ENCODE results near the gene CXCL3. TPM values are rescaled to one million over a fixed set of nuclear protein-coding genes. Genes with fewer than 3 reads are reported as not detected.
"Not testable (repeated sequence)": the region's sequence is repeated elsewhere in the genome, so short reads cannot be mapped to it uniquely, and the experiment has no call there.

The CXCL3 gene
- not detected for total RNA-seq

DNA sequence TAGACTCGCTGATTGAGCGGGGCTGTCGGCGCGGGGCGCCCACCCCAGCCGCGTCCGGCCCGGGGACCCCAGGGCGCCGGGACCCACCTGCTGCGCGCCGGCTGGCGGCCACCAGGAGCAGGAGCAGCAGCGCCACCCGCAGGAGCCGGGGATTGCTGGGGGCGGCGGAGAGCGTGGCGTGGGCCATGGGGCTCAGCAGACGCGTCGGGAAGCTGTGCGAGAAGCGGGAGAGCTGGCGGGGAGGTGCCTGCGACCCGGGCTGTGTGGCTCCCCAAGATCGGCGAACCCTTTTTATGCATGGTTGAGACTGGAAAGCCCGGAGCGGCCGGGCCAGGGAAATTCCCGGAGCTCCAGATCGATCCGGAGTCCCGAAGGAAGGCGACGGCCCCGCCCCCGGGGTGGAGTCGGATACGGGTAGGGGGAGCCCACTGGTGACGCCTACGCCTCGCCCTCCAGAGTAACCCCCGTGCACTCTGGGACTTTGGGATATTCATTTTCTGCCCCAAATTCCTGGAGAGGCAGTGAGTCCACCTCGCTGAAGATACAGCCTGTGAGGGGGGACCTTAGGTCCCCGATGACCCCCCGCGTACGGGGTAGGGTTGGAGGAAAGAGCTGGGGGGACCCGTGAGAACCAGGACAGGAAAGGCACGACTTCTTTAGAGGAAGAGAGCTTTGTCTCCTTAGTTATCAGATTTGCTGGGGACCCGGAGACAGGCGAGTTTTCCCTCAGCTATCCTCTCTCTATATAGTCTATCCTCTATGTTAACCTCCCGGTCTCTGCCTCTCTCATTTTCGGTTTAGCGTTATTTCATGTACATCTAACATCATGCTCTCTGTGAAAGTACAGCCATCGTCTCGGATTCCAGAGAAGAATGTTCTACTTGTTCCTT is at the start of gene CXCL3:
Gene CXCL3 (minus strand): TSS at position 265 of the 890 bp plus-strand sequence. CDS start 78 bp downstream, at position 187.
- peaks cover 6% of the 10 kb centered on the region for H3K4me1 Mint-ChIP-seq
- no peaks in the 10 kb centered on the region for H3K9me3 Mint-ChIP-seq (ENCODE audit: low read depth)
- H3K27ac Mint-ChIP-seq = no peak within 1 kb of the TSS
- ATAC-seq (peak; percentile 61), DNase-seq (no peak)
- H3K36me3 Mint-ChIP-seq = no peaks in the 10 kb centered on the region
- H3K4me3 Mint-ChIP-seq = peak within 1 kb of the TSS; percentile 58
- H3K27me3 Mint-ChIP-seq = peaks cover 53% of the 10 kb centered on the region
- CTCF ChIA-PET = no interaction called here

DNA sequence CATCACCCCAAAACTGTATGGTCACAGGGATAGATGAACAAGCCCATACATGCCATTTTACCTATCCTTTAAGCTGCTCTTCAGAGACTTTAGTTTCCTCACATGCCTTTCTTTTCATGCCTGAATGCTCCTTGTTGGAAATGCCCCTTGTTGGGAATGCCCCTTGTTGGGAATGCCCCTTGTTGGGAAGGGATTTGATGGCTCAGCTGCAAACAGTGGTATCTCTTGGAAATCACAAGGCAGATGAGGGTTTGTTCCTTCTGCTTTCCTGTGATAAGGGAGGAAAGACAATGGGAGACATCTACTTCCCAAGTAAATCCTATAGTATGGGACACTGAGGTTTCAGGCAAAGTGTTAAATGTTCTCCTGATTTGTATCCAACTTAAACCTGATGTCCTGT is 49.0 kb upstream of the CXCL3 start:
- Mint-ChIP-seq H3K27me3 (no peaks in the 10 kb centered on the region), H3K27ac (no peak overlapping the region), H3K4me3 (no peak overlapping the region), H3K9me3 (ENCODE audit: low read depth) (no peaks in the 10 kb centered on the region), H3K36me3 (no peaks in the 10 kb centered on the region), H3K4me1 (no peaks in the 10 kb centered on the region)
- ATAC-seq (no peak), DNase-seq (no peak)
- CTCF ChIA-PET = no interaction called here

DNA sequence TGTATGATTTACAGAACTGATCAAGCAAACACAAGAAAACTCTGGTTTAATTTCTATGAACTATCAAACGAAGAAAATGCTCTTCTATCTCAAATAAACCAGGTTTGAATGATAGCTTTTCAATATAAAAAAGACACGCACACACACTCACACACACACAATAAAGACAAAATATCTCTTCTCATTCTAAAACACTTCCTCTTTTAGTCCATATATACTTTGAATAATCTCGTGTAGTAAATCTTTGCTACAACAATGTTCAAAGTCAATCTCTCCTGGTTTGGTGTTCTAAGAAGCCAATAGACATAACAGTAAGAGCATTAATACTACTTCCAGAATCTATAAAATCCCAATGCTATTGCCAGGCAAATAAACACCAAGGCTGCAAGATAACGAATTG is 47.2 kb upstream of the CXCL3 start:
- H3K27ac Mint-ChIP-seq = no peak overlapping the region
- CTCF ChIA-PET = no interaction called here

DNA sequence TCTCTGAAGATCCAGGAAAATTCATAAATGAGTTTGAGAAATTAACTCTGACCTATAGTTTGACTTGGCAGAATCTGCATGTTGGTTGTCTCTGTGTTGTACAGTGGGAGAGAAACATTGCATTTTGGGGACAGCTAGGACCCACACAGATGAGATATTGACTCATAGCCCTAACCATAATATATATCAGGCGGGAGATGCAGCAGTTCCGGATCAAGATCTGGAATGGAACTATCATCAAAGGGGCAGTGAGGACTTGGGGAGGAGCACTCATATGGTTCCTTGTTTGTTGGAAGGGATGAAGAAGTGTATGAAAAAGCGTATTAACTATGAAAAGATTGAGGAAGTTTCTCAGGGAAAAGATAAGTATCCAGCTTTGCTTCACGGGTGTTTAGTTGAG is 46.5 kb upstream of the CXCL3 start:
- Mint-ChIP-seq H3K27me3 (no peaks in the 10 kb centered on the region), H3K4me3 (no peak overlapping the region), H3K9me3 (ENCODE audit: low read depth) (no peaks in the 10 kb centered on the region), H3K4me1 (no peaks in the 10 kb centered on the region), H3K27ac (no peak overlapping the region), H3K36me3 (no peaks in the 10 kb centered on the region)
- ATAC-seq (no peak), DNase-seq (no peak)
- CTCF ChIA-PET = no interaction called here

More for the DNA sequence above, 47.2 kb upstream of the CXCL3 start:
- H3K4me1 Mint-ChIP-seq = no peaks in the 10 kb centered on the region
- H3K4me3 Mint-ChIP-seq = no peak overlapping the region
- ATAC-seq (no peak), DNase-seq (no peak)
- no peaks in the 10 kb centered on the region for H3K27me3 Mint-ChIP-seq
- no peaks in the 10 kb centered on the region for H3K9me3 Mint-ChIP-seq (ENCODE audit: low read depth)
- H3K36me3 Mint-ChIP-seq = no peaks in the 10 kb centered on the region

DNA sequence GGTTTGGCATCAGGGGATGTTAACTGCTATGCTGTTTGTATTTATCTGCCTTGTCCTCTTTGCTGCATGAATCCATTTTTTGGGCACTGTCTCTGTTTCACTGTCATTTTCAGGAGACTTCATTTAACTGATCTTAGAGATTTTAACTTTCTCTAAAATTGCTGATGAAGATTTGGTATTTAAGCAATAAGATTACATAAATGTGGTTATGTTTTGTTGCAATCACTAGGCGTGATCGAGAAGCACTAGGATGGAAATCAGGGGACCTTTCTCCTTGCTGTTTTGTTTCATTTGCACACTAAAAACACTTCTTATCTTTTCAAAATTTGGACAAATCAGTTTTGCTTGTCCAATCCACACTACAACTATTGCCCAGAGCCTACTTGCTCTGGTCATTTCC is 45.1 kb upstream of the CXCL3 start:
- Mint-ChIP-seq H3K9me3 (ENCODE audit: low read depth) (no peaks in the 10 kb centered on the region), H3K36me3 (no peaks in the 10 kb centered on the region), H3K4me3 (no peak overlapping the region), H3K27me3 (no peaks in the 10 kb centered on the region), H3K4me1 (no peaks in the 10 kb centered on the region), H3K27ac (no peak overlapping the region)
- ATAC-seq (no peak), DNase-seq (no peak)
- CTCF ChIA-PET = no interaction called here

DNA sequence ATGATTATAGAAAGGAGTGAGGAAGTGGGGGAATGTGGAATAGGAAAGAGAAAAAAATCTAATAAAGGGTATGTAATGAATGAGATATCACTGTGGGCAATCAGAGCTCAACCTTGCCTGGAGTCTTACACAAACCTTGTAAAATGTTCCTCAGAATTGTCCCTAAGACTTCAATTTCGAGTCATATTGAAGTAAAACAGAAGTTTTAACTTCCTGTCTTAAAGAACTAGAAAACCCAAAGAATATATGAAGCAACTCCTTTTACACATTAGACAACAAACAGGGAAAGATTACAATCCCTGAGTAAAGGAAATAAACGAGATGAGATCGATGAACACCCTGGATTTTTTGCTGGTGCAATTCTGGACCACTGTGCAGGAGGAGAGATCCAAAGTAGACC is 42.5 kb upstream of the CXCL3 start:
- ATAC-seq (no peak), DNase-seq (no peak)
- no peaks in the 10 kb centered on the region for H3K27me3 Mint-ChIP-seq
- H3K36me3 Mint-ChIP-seq = no peaks in the 10 kb centered on the region
- no peaks in the 10 kb centered on the region for H3K4me1 Mint-ChIP-seq
- CTCF ChIA-PET = no interaction called here
- no peak overlapping the region for H3K4me3 Mint-ChIP-seq
- no peaks in the 10 kb centered on the region for H3K9me3 Mint-ChIP-seq (ENCODE audit: low read depth)
- no peak overlapping the region for H3K27ac Mint-ChIP-seq

DNA sequence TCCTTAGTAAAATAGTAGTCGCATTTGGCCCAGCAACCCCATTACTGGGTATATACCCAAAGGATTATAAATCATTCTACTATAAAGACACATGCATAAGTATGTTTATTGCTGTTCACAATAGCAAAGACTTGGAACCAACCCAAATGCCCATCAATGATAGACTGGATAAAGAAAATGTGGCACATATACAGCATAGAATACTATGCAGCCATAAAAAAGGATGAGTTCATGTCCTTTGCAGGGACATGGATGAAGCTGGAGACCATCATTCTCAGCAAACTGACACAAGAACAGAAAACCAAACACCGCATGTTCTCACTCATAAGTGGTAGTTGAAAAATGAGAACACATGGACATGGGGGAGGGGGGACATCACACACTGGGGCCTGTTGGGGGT is 41.9 kb upstream of the CXCL3 start:
- H3K27me3 Mint-ChIP-seq; DNase-seq; H3K36me3 Mint-ChIP-seq; CTCF ChIA-PET; H3K4me3 Mint-ChIP-seq; H3K4me1 Mint-ChIP-seq; H3K9me3 Mint-ChIP-seq (ENCODE audit: low read depth); H3K27ac Mint-ChIP-seq; ATAC-seq: not testable (repeated sequence)

DNA sequence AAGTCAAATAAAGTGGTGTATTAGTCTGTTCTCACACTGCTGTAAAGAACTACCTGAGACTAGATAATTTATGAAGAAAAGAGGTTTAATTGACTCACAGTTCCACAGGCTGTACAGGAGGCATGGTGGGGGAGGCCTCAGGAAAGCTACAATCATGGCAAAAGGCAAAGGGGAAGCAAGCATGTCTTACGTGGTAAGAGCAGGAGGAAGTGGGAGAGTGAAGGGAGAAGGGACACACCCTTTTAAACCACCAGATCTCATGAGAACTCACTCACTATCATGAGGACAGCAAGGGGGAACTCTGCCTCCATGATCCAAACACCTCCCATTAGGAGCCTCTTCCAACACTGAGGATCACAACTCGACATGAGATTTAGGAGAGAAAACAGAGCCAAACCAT is 40.5 kb upstream of the CXCL3 start:
- H3K4me1 Mint-ChIP-seq; H3K9me3 Mint-ChIP-seq (ENCODE audit: low read depth); H3K4me3 Mint-ChIP-seq; H3K27me3 Mint-ChIP-seq; ATAC-seq; H3K36me3 Mint-ChIP-seq; H3K27ac Mint-ChIP-seq; DNase-seq; CTCF ChIA-PET: not testable (repeated sequence)

DNA sequence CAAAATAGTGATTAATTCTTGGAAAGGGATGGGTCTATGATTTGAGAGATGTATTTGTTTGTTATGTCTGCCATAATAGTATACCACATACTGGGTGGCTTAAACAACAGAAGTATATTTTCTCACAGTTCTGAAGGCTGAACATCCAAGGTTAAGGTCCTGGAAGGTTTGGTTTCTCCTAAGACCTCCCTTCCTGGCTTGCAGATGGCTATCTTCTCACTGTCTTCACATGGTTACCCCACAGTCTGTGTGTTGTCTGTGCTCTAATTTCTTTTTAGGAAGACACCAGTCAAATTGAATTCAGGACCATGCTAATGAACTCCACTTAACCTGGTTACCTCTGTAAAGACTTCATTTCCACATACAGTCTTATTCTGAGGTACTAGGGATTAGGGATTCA is 34.9 kb upstream of the CXCL3 start:
- no peak for ATAC-seq
- no peak for DNase-seq
- Mint-ChIP-seq H3K4me3 (no peak overlapping the region), H3K36me3 (no peaks in the 10 kb centered on the region), H3K9me3 (ENCODE audit: low read depth) (no peaks in the 10 kb centered on the region), H3K27ac (no peak overlapping the region), H3K27me3 (no peaks in the 10 kb centered on the region), H3K4me1 (no peaks in the 10 kb centered on the region)
- CTCF ChIA-PET = no interaction called here

DNA sequence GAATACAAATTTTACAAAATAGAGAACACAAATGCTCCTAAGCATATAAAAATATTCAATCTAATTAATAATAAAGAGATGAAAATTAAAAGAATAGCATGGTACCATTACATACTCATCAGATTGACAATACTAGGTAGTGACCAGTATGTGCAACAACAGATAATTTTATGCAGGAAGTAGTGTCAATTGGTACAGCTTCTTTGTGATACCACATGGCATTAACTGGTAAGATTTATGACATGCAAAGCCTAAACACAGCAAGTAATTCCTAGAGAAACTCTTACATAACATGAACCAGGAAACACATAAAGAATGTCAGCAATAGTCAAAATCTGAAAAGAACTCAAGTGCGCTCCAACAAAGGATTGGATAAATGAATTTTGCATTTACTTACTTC is 34.2 kb upstream of the CXCL3 start:
- Mint-ChIP-seq H3K27me3 (no peaks in the 10 kb centered on the region), H3K9me3 (ENCODE audit: low read depth) (no peaks in the 10 kb centered on the region), H3K36me3 (no peaks in the 10 kb centered on the region), H3K27ac (no peak overlapping the region), H3K4me3 (no peak overlapping the region), H3K4me1 (no peaks in the 10 kb centered on the region)
- CTCF ChIA-PET = no interaction called here
- ATAC-seq (no peak), DNase-seq (no peak)

DNA sequence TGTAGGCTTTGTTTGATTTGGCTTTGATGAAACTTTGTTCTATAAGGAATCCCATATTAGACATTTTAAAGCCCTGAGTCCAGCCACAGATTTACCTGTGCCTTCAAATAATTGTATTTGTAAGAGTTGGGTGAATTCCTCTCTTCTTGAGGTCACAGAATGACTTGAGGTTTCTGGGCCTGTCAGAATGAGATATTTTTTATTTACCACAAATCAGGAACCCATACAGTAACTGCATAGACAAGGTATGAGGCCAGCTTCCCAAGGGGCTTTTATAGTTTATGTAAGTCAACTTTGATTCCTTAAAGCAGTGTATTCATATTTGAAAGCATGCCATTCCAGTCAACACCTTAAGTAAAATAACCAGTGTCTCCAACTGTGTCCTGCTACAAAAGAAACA is 29.1 kb upstream of the CXCL3 start:
- DNase-seq (no peak), ATAC-seq (no peak)
- H3K27me3 Mint-ChIP-seq = no peaks in the 10 kb centered on the region
- no peak overlapping the region for H3K4me3 Mint-ChIP-seq
- CTCF ChIA-PET = no interaction called here
- H3K36me3 Mint-ChIP-seq = no peaks in the 10 kb centered on the region
- no peaks in the 10 kb centered on the region for H3K9me3 Mint-ChIP-seq (ENCODE audit: low read depth)
- no peaks in the 10 kb centered on the region for H3K4me1 Mint-ChIP-seq
- H3K27ac Mint-ChIP-seq = no peak overlapping the region

DNA sequence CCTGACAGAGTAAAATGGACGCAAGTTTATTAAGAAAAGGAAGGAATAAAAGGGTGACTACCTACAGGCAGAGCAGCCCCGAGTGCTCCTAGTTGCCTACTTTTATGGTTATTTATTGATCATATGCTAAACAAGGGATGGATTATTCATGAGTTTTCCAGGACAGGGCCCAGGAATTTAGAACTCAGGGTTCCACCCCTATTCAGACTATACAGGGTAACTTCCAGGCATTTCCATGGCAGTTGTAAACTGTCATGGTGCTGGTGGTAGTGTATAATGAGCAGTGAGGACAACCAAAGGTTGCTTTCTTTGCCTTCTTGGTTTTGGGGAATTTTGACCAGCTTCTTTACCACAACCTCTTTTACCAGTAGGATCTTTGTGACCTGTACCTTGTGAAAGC is 27.7 kb upstream of the CXCL3 start:
- CTCF ChIA-PET = no interaction called here

DNA sequence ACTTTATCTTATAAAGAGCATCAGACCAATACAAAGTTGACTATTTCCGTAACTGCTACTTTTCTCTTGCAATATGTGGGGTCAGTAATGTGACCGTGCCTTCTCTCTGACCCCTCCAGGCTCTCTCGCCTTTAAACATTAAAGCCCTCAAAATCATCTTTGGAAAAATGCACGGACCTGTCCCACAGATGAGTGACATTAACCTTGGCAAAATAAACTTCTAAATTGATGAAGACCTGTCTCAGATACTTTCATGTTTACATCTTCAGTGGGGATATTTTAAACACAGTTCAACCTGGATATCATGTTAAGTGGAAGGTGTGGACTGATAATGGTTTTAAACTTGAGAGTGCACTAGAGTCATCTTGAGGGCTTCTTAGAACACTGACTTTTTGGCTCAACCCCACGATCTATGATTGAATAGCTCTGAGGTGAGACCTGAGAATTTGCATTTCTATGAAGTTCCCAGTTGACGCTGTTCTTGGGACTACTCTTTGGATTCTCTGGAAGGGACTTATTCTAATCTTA is 26.7 kb upstream of the CXCL3 start:
- Mint-ChIP-seq H3K4me1 (no peaks in the 10 kb centered on the region), H3K9me3 (ENCODE audit: low read depth) (no peaks in the 10 kb centered on the region)
- CTCF ChIA-PET = no interaction called here

More for the DNA sequence above, 27.7 kb upstream of the CXCL3 start:
- no peaks in the 10 kb centered on the region for H3K27me3 Mint-ChIP-seq
- no peak overlapping the region for H3K27ac Mint-ChIP-seq
- ATAC-seq (no peak), DNase-seq (no peak)
- H3K4me3 Mint-ChIP-seq = no peak overlapping the region
- H3K4me1 Mint-ChIP-seq = no peaks in the 10 kb centered on the region
- no peaks in the 10 kb centered on the region for H3K9me3 Mint-ChIP-seq (ENCODE audit: low read depth)
- H3K36me3 Mint-ChIP-seq = no peaks in the 10 kb centered on the region

DNA sequence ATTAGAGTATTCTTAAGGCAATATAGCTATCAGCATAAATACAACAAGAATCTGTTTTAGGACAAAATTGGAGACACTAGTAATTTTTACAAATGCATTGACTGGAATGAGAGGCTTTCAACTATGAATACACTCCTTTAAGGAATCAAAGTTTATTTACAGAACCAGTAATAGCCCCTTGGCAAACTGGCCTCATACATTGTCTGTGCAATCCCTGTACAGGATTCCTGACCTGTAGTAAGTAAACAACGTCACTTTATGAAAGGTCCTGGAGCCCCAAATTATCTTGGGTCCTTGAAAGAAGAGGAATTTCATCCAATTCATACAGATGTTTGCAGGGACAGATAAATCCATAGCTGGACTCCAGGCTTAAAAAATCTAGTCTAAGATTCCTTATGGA is 25.4 kb upstream of the CXCL3 start:
- H3K27ac Mint-ChIP-seq = no peak overlapping the region
- ATAC-seq = no peak
- H3K4me3 Mint-ChIP-seq = no peak overlapping the region
- H3K36me3 Mint-ChIP-seq = no peaks in the 10 kb centered on the region
- no peaks in the 10 kb centered on the region for H3K27me3 Mint-ChIP-seq
- no peaks in the 10 kb centered on the region for H3K4me1 Mint-ChIP-seq
- DNase-seq = no peak
- H3K9me3 Mint-ChIP-seq (ENCODE audit: low read depth) = no peaks in the 10 kb centered on the region
- CTCF ChIA-PET = no interaction called here

More for the DNA sequence above, 26.7 kb upstream of the CXCL3 start:
- Mint-ChIP-seq H3K36me3 (no peaks in the 10 kb centered on the region), H3K27me3 (no peaks in the 10 kb centered on the region), H3K27ac (no peak overlapping the region), H3K4me3 (no peak overlapping the region)
- ATAC-seq (no peak), DNase-seq (no peak)
